ENCODE results near the gene TOX3. TPM values are rescaled to one million over a fixed set of nuclear protein-coding genes. Genes with fewer than 3 reads are reported as not detected.

The TOX3 gene
- total RNA-seq, 2 donors from 2014 or later = 50.5 to 53.0 TPM

DNA sequence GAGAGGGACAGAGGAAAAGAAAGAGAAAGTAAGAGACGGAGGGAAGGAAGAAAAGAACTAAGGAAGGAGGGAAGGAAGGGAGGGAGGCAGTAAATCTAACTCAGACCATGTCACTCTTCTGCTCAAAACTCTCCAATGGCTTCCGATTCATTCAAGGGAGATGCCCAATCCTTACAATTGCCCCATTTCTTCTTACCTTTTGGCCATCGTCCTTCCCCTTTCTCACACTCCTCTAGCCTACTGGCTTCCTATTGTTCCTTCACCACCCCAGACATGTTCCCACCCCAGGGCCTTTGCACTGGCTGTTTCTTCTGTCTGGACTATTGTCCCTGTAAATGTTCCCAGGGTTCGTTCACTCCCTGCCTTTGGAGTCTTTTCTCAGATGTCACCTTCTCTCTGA, 72.3 kb downstream of the TOX3 start:
- TF ChIP-seq, protein P1, sequence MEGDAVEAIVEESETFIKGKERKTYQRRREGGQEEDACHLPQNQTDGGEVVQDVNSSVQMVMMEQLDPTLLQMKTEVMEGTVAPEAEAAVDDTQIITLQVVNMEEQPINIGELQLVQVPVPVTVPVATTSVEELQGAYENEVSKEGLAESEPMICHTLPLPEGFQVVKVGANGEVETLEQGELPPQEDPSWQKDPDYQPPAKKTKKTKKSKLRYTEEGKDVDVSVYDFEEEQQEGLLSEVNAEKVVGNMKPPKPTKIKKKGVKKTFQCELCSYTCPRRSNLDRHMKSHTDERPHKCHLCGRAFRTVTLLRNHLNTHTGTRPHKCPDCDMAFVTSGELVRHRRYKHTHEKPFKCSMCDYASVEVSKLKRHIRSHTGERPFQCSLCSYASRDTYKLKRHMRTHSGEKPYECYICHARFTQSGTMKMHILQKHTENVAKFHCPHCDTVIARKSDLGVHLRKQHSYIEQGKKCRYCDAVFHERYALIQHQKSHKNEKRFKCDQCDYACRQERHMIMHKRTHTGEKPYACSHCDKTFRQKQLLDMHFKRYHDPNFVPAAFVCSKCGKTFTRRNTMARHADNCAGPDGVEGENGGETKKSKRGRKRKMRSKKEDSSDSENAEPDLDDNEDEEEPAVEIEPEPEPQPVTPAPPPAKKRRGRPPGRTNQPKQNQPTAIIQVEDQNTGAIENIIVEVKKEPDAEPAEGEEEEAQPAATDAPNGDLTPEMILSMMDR (IDR thresholded peaks at IDR 0.05) = no peak
- Histone ChIP-seq H3K36me3 (no peaks in the 10 kb centered on the region), H3K4me3 (no peak overlapping the region), H3K9me3 (no peaks in the 10 kb centered on the region), H3K4me1 (no peaks in the 10 kb centered on the region), H3K9ac (ENCODE audit: low read depth in 2 of 2, low read length in 2 of 2) (no peak overlapping the region), H3K27ac (no peak overlapping the region), H3K27me3 (no peaks in the 10 kb centered on the region)
- intact Hi-C loops (cut with DNase I) = no loop called here
- DNase-seq = no peak

DNA sequence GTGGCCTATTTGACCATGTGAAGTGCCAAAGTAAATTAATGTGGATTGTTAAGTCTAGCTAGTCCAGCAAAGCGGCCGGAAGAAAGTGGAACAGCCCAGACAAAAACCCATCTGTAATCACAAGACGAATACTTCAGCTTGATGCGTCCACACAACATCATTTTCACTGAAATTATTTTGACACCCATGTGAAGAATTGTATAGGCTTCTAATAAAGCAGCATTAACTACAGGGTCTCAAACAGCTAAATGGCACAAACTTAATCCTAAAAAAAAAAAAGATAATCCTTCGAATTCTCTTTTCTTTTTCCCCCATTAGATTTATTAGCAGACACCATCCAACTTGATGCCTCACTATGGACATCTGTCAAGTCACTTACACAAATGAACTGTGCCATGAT, 73.8 kb downstream of the TOX3 start:
- no peak overlapping the region for H3K27ac ChIP-seq
- H3K4me3 ChIP-seq = no peak overlapping the region
- H3K9me3 ChIP-seq = no peaks in the 10 kb centered on the region
- no peaks in the 10 kb centered on the region for H3K4me1 ChIP-seq
- TF ChIP-seq, protein P1 (IDR thresholded peaks at IDR 0.05) = no peak
- DNase-seq = no peak
- intact Hi-C loops (cut with DNase I) = no loop called here
- H3K36me3 ChIP-seq = no peaks in the 10 kb centered on the region
- H3K27me3 ChIP-seq = no peaks in the 10 kb centered on the region
- no peak overlapping the region for H3K9ac ChIP-seq (ENCODE audit: low read depth in 2 of 2, low read length in 2 of 2)

DNA sequence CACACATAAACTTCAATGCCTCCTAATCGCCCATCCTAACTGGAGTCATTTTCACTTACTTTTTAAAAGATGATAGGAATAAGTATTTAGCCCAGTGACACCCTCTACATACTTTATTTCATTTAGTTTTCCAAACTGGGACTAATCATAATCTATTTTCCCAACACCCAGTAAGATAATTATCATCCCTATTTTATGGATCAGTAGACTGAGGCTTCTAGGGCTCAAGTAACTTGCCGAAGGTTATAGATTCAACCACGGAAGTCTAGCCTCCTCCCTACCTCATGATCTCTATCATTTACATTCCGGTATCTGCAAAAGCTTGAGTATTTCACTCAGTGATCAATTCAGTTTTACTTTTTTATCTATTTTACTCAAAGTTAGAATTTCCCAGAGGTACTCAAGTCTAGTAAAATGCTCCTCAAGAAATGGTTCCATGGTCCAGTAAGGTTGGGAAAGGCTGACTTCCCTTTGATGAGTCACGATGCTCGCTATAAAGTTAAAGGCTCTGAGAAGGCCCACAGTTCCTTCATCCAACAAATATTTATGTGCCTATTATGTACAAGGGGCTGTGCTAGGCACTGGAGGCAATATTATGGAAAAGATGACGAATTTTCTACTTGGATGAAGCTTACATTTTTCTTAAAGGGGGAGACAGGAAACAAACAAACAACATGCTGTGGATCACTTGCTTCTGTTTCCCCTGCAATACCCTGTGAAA, 75.1 kb downstream of the TOX3 start:
- Histone ChIP-seq H3K9me3 (no peaks in the 10 kb centered on the region), H3K27me3 (no peaks in the 10 kb centered on the region), H3K4me3 (no peak overlapping the region), H3K9ac (ENCODE audit: low read depth in 2 of 2, low read length in 2 of 2) (no peak overlapping the region), H3K27ac (no peak overlapping the region), H3K36me3 (no peaks in the 10 kb centered on the region), H3K4me1 (no peaks in the 10 kb centered on the region)
- TF ChIP-seq, protein P1 (IDR thresholded peaks at IDR 0.05) = no peak
- intact Hi-C loops (cut with DNase I) = no loop called here
- DNase-seq = no peak

GRCh38 chr16:52470585-52470984, 76.4 kb downstream of the TOX3 start:
- intact Hi-C loops (cut with DNase I) = no loop called here
- H3K4me3 ChIP-seq = no peak overlapping the region
- H3K9me3 ChIP-seq = no peaks in the 10 kb centered on the region
- H3K9ac ChIP-seq (ENCODE audit: low read depth in 2 of 2, low read length in 2 of 2) = no peak overlapping the region
- H3K36me3 ChIP-seq = no peaks in the 10 kb centered on the region
- TF ChIP-seq, protein P1 (IDR thresholded peaks at IDR 0.05) = no peak
- no peaks in the 10 kb centered on the region for H3K27me3 ChIP-seq
- H3K4me1 ChIP-seq = no peaks in the 10 kb centered on the region
- no peak for DNase-seq
- no peak overlapping the region for H3K27ac ChIP-seq

DNA sequence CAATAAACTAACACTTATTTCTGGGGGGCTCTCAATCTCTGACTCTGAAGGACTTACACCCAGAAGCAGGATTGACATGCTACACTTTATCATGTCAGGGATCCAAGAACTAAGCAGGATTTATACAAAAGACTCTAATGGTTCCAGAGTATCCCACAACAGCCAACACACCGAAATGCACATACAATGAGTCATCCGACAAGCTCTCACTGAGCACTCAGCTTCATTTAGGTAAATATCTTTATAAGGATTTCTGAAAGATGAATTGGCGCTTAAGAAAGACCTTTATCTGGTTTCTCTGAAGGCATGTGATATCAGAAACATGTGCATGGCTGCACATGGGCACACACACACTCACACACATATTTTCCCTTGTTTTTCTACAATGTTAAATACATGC, 77.2 kb downstream of the TOX3 start:
- Histone ChIP-seq H3K27me3 (no peaks in the 10 kb centered on the region), H3K9me3 (no peaks in the 10 kb centered on the region), H3K27ac (no peak overlapping the region), H3K9ac (ENCODE audit: low read depth in 2 of 2, low read length in 2 of 2) (no peak overlapping the region), H3K4me3 (no peak overlapping the region), H3K4me1 (no peaks in the 10 kb centered on the region), H3K36me3 (no peaks in the 10 kb centered on the region)
- TF ChIP-seq, protein P1 (IDR thresholded peaks at IDR 0.05) = no peak
- intact Hi-C loops (cut with DNase I) = no loop called here
- no peak for DNase-seq

Data from colonic mucosa (tissue), 4 donors.